ENCODE data around the gene PIEZO2.

DNA sequence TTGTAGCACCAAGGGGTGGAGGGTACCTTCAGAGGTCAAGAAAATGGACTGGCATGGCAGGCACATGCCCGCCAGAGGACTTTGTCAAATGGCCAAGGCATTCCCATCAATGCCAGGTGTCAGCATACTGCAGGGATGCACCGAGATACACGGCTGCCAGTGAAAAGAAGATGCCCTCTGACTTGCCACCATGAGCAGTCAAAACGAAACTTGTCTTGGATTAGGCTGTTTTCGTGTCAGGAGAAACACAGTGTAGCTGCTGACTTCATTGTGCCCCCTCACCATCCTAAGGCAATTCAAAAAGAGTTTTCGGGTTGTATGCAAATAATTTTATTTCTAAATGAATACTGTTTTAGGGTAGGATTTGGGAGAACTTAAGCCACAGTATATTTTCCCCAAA is 442.1 kb downstream of the PIEZO2 start:
- TF ChIP-seq, protein P1, sequence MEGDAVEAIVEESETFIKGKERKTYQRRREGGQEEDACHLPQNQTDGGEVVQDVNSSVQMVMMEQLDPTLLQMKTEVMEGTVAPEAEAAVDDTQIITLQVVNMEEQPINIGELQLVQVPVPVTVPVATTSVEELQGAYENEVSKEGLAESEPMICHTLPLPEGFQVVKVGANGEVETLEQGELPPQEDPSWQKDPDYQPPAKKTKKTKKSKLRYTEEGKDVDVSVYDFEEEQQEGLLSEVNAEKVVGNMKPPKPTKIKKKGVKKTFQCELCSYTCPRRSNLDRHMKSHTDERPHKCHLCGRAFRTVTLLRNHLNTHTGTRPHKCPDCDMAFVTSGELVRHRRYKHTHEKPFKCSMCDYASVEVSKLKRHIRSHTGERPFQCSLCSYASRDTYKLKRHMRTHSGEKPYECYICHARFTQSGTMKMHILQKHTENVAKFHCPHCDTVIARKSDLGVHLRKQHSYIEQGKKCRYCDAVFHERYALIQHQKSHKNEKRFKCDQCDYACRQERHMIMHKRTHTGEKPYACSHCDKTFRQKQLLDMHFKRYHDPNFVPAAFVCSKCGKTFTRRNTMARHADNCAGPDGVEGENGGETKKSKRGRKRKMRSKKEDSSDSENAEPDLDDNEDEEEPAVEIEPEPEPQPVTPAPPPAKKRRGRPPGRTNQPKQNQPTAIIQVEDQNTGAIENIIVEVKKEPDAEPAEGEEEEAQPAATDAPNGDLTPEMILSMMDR (IDR thresholded peaks at IDR 0.05; ENCODE audit: insufficient read depth, low read depth, low read length): no peak
- TF ChIP-seq EZH2 (IDR thresholded peaks at IDR 0.05; ENCODE audit: insufficient read depth, low read length): no peak
